ENCODE results near the gene PPIA.
"Not testable (repeated sequence)": the region's sequence is repeated elsewhere in the genome, so short reads cannot be mapped to it uniquely, and the experiment has no call there.

The PPIA gene

DNA sequence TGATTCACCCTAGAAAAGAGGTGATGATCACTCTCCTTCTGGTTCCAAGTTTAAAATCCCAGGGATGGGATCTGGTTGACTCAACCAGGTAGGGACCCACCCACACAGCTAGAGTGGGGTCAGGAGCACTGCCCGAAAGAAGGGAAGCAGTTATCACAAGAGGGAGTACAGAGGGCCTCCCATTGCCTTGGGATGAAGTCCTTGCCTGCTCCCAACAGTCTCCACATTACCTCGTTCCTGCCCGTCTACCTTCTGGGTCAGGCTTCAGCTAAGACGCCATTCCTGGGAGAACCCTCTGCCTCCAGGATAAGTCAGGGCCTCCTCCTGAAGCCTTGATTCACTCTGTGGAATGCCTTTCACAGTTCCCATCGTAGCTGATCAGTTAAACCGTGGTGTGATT is 24.0 kb upstream of the PPIA start:
- DNase-seq, result no peak
- Histone ChIP-seq H3K36me3 (replicated peaks; ENCODE audit: insufficient read depth, low read length) (no peaks in the 10 kb centered on the region), H3K9me2 (replicated peaks; ENCODE audit: insufficient read depth, low read length) (no peaks in the 10 kb centered on the region), H3K4me1 (ENCODE audit: low read length) (peaks cover 29% of the 10 kb centered on the region), H3K4me2 (ENCODE audit: low read depth, low read length) (no peak overlapping the region), H4K20me1 (ENCODE audit: insufficient read depth, low read length) (0 out of 2 replicates have a peak, but pooled peaks cover 3% of the 10 kb centered on the region), H3K4me3 (ENCODE audit: low read length) (no peak overlapping the region), H3K79me2 (ENCODE audit: low read length) (no peaks in the 10 kb centered on the region), H3K27me3 (replicated peaks; ENCODE audit: insufficient read depth, low read length) (no peaks in the 10 kb centered on the region), H2AFZ (ENCODE audit: low read length) (no peak overlapping the region), H3K9me3 (replicated peaks; ENCODE audit: insufficient read depth, low read length) (no peaks in the 10 kb centered on the region), H3K9ac (ENCODE audit: low read length) (no peak overlapping the region), H3K27ac (ENCODE audit: low read length) (no peak overlapping the region), H3F3A (ENCODE audit: insufficient read depth, low read length) (peaks cover 26% of the 10 kb centered on the region)
- no peak for TF ChIP-seq EZH2phosphoT487 (IDR thresholded peaks at IDR 0.05; ENCODE audit: low read length)

DNA sequence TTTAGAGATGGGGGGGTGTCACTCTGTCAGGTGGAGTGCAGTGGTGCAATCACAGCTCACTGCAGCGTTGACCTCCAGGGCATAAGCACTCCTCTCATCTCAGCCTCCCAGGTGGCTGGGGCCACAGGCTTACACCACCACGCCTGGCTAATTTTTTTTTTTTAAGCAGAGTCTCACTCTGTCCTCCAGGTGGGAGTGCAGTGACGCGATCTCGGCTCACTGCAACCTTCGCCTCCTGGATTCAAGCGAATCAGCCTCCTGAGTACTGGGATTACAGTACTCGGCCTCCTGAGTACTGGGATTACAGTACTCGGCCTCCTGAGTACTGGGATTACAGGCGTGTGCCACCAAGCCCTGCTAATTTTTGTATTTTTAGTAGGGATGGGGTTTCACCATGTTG is 23.6 kb upstream of the PPIA start:
- Histone ChIP-seq H3K4me3 (ENCODE audit: low read length) (no peak overlapping the region), H2AFZ (ENCODE audit: low read length) (no peak overlapping the region), H3K27me3 (replicated peaks; ENCODE audit: insufficient read depth, low read length) (no peaks in the 10 kb centered on the region), H3K9ac (ENCODE audit: low read length) (no peak overlapping the region), H3K36me3 (replicated peaks; ENCODE audit: insufficient read depth, low read length) (no peaks in the 10 kb centered on the region), H3K4me2 (ENCODE audit: low read depth, low read length) (no peak overlapping the region), H3K79me2 (ENCODE audit: low read length) (no peaks in the 10 kb centered on the region), H3K27ac (ENCODE audit: low read length) (no peak overlapping the region), H4K20me1 (ENCODE audit: insufficient read depth, low read length) (0 out of 2 replicates have a peak, but pooled peaks cover 3% of the 10 kb centered on the region), H3K9me2 (replicated peaks; ENCODE audit: insufficient read depth, low read length) (no peaks in the 10 kb centered on the region), H3K9me3 (replicated peaks; ENCODE audit: insufficient read depth, low read length) (no peaks in the 10 kb centered on the region), H3K4me1 (ENCODE audit: low read length) (peaks cover 25% of the 10 kb centered on the region), H3F3A (ENCODE audit: insufficient read depth, low read length) (peaks cover 24% of the 10 kb centered on the region)
- TF ChIP-seq EZH2 (optimal IDR thresholded peaks at IDR 0.05; ENCODE audit: low read depth, low read length) (no peak), EZH2phosphoT487 (IDR thresholded peaks at IDR 0.05; ENCODE audit: low read length) (no peak)
- TF ChIP-seq, protein P1, sequence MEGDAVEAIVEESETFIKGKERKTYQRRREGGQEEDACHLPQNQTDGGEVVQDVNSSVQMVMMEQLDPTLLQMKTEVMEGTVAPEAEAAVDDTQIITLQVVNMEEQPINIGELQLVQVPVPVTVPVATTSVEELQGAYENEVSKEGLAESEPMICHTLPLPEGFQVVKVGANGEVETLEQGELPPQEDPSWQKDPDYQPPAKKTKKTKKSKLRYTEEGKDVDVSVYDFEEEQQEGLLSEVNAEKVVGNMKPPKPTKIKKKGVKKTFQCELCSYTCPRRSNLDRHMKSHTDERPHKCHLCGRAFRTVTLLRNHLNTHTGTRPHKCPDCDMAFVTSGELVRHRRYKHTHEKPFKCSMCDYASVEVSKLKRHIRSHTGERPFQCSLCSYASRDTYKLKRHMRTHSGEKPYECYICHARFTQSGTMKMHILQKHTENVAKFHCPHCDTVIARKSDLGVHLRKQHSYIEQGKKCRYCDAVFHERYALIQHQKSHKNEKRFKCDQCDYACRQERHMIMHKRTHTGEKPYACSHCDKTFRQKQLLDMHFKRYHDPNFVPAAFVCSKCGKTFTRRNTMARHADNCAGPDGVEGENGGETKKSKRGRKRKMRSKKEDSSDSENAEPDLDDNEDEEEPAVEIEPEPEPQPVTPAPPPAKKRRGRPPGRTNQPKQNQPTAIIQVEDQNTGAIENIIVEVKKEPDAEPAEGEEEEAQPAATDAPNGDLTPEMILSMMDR (IDR thresholded peaks at IDR 0.05; ENCODE audit: low read length), result no peak
- DNase-seq, result no peak

DNA sequence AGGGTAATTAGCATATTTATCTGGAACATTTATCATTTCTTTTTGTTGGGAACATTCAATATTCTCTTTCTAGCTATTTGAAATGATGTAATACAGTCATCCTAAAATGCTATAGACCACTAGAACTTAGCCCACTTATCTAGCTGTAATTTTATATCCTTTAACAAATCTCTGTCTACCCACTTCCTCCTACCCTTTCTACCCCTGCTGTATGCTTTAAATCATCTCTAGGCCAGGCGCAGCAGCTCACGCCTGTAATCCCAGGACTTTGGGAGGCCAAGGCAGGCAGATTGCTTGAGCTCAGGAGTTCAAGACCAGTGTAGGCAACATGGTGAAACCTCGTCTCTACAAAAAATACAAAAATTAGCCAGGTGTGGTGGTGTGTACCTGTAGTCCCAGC is 22.0 kb upstream of the PPIA start:
- not testable (repeated sequence) for H3K9me3 ChIP-seq (replicated peaks; ENCODE audit: insufficient read depth, low read length); H3K9ac ChIP-seq (ENCODE audit: low read length); H3K36me3 ChIP-seq (replicated peaks; ENCODE audit: insufficient read depth, low read length); H3K27ac ChIP-seq (ENCODE audit: low read length); H3K4me1 ChIP-seq (ENCODE audit: low read length); H3K27me3 ChIP-seq (replicated peaks; ENCODE audit: insufficient read depth, low read length); H3K4me3 ChIP-seq (ENCODE audit: low read length); H4K20me1 ChIP-seq (ENCODE audit: insufficient read depth, low read length); H2AFZ ChIP-seq (ENCODE audit: low read length); H3F3A ChIP-seq (ENCODE audit: insufficient read depth, low read length); DNase-seq; H3K4me2 ChIP-seq (ENCODE audit: low read depth, low read length); H3K79me2 ChIP-seq (ENCODE audit: low read length); H3K9me2 ChIP-seq (replicated peaks; ENCODE audit: insufficient read depth, low read length)

DNA sequence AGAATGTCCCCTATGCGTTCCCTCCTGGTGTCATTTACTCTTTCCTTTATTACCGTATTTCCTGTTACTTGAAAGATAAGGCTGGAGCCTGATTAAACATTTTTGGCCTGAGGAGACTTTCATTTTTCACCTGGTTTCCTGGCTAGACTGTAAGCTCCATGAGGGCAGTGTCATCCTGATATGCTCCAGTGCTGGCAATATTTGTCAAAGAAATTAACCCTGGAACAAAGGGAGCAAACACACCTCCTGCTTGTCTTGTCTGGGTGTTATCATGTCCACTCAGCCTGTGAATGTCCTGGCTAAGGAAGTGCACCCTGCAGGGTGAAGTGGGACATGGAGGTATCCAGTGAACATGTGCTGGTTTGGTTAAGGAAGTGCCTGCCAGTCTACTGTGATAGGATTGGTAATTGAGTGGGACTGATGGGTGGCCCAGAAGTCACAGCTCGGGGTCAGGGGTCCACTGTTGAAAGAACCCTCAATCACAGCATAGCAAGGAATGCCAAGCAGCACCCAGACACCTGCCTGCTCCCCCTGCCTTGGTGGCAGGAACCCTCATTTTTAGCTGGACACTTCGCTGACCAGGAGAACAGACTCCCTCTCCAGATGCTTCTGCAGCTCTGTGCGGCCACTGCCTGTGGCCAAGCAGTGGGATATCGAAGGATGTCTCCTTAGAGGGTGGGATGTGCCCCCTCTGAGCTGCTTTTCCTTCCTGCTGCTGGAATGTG is 20.9 kb upstream of the PPIA start:
- Histone ChIP-seq H3K4me2 (ENCODE audit: low read depth, low read length) (no peak overlapping the region), H3K9me3 (replicated peaks; ENCODE audit: insufficient read depth, low read length) (no peaks in the 10 kb centered on the region), H4K20me1 (ENCODE audit: insufficient read depth, low read length) (no peaks in the 10 kb centered on the region), H3F3A (ENCODE audit: insufficient read depth, low read length) (no peaks in the 10 kb centered on the region), H3K79me2 (ENCODE audit: low read length) (no peaks in the 10 kb centered on the region), H3K9ac (ENCODE audit: low read length) (no peak overlapping the region), H3K4me3 (ENCODE audit: low read length) (no peak overlapping the region), H3K27me3 (replicated peaks; ENCODE audit: insufficient read depth, low read length) (no peaks in the 10 kb centered on the region), H3K9me2 (replicated peaks; ENCODE audit: insufficient read depth, low read length) (no peaks in the 10 kb centered on the region), H2AFZ (ENCODE audit: low read length) (no peak overlapping the region), H3K27ac (ENCODE audit: low read length) (no peak overlapping the region), H3K36me3 (replicated peaks; ENCODE audit: insufficient read depth, low read length) (no peaks in the 10 kb centered on the region), H3K4me1 (ENCODE audit: low read length) (no peaks in the 10 kb centered on the region)
- TF ChIP-seq EZH2phosphoT487 (IDR thresholded peaks at IDR 0.05; ENCODE audit: low read length), result no peak
- TF ChIP-seq, protein P1 (IDR thresholded peaks at IDR 0.05; ENCODE audit: low read length), result no peak
- no peak for TF ChIP-seq EZH2 (optimal IDR thresholded peaks at IDR 0.05; ENCODE audit: low read depth, low read length)
- DNase-seq, result no peak
